ENCODE measurements around the gene TMEM163. TPM values are rescaled to one million over a fixed set of nuclear protein-coding genes. Genes with fewer than 3 reads are reported as not detected.

The TMEM163 gene
- total RNA-seq, 1 donor from 2014 or later: 0.95 TPM

GRCh38 chr2:134416018-134416417, 302.8 kb downstream of the TMEM163 start:
- Histone ChIP-seq H3K79me2 (ENCODE audit: low read depth) (no peaks in the 10 kb centered on the region), H3K36me3 (no peaks in the 10 kb centered on the region), H3K9me3 (ENCODE audit: low read depth) (no peaks in the 10 kb centered on the region), H3K4me3 (no peak overlapping the region), H3K9ac (no peak overlapping the region), H3K4me2 (no peak overlapping the region), H4K20me1 (ENCODE audit: low read depth) (peaks cover 9% of the 10 kb centered on the region), H3K27ac (no peak overlapping the region), H3K27me3 (no peaks in the 10 kb centered on the region), H2AFZ (replicated peaks) (no peak overlapping the region), H3F3A (ENCODE audit: low read depth) (peaks cover 6% of the 10 kb centered on the region), H3K4me1 (peaks cover 20% of the 10 kb centered on the region)
- Mint-ChIP-seq H3K27ac (no peak overlapping the region), H3K27me3 (ENCODE audit: insufficient read depth, low read depth) (no peaks in the 10 kb centered on the region), H3K36me3 (no peaks in the 10 kb centered on the region), H3K4me1 (peaks cover 22% of the 10 kb centered on the region), H3K9me3 (no peaks in the 10 kb centered on the region), H3K4me3 (no peak overlapping the region)
- no peak for DNase-seq (ENCODE audit: low spot score)
- TF ChIP-seq EZH2phosphoT487 (IDR thresholded peaks at IDR 0.05) (no peak), CTCF (IDR thresholded peaks at IDR 0.05) (no peak), EZH2 (IDR thresholded peaks at IDR 0.05) (no peak)

- no peaks in the 10 kb centered on the region for H3K36me3 Mint-ChIP-seq
- Histone ChIP-seq H3K27me3 (no peaks in the 10 kb centered on the region), H2AFZ (replicated peaks) (no peak overlapping the region), H3K4me2 (no peak overlapping the region), H3K27ac (no peak overlapping the region), H3K79me2 (ENCODE audit: low read depth) (no peaks in the 10 kb centered on the region), H3K4me3 (no peak overlapping the region), H3K36me3 (no peaks in the 10 kb centered on the region), H4K20me1 (ENCODE audit: low read depth) (no peaks in the 10 kb centered on the region), H3F3A (ENCODE audit: low read depth) (no peaks in the 10 kb centered on the region), H3K9me3 (ENCODE audit: low read depth) (no peaks in the 10 kb centered on the region), H3K4me1 (peaks cover 9% of the 10 kb centered on the region), H3K9ac (no peak overlapping the region)
- no peak overlapping the region for H3K4me3 Mint-ChIP-seq
- no peak for DNase-seq (ENCODE audit: low spot score)
- H3K9me3 Mint-ChIP-seq: no peaks in the 10 kb centered on the region
- no peaks in the 10 kb centered on the region for H3K27me3 Mint-ChIP-seq (ENCODE audit: insufficient read depth, low read depth)
- no peak overlapping the region for H3K27ac Mint-ChIP-seq
- TF ChIP-seq EZH2phosphoT487 (IDR thresholded peaks at IDR 0.05) (no peak), EZH2 (IDR thresholded peaks at IDR 0.05) (no peak), CTCF (IDR thresholded peaks at IDR 0.05) (no peak)
- peaks cover 16% of the 10 kb centered on the region for H3K4me1 Mint-ChIP-seq
Measured at GRCh38 chr2:134413912-134414311, 304.9 kb downstream of the TMEM163 start.

- no peak overlapping the region for H3K9ac ChIP-seq
- Mint-ChIP-seq H3K9me3 (no peaks in the 10 kb centered on the region), H3K4me3 (no peak overlapping the region), H3K27ac (no peak overlapping the region), H3K27me3 (ENCODE audit: insufficient read depth, low read depth) (no peaks in the 10 kb centered on the region), H3K36me3 (no peaks in the 10 kb centered on the region), H3K4me1 (peaks cover 16% of the 10 kb centered on the region)
- H3K27ac ChIP-seq: no peak overlapping the region
- no peaks in the 10 kb centered on the region for H3K79me2 ChIP-seq (ENCODE audit: low read depth)
- H3K4me1 ChIP-seq: peaks cover 9% of the 10 kb centered on the region
- no peaks in the 10 kb centered on the region for H3K27me3 ChIP-seq
- H3K4me2 ChIP-seq: no peak overlapping the region
- no peaks in the 10 kb centered on the region for H3F3A ChIP-seq (ENCODE audit: low read depth)
- no peak overlapping the region for H2AFZ ChIP-seq (replicated peaks)
- H3K9me3 ChIP-seq (ENCODE audit: low read depth): no peaks in the 10 kb centered on the region
- TF ChIP-seq EZH2 (IDR thresholded peaks at IDR 0.05) (no peak), CTCF (IDR thresholded peaks at IDR 0.05) (no peak), EZH2phosphoT487 (IDR thresholded peaks at IDR 0.05) (no peak)
- no peak for DNase-seq (ENCODE audit: low spot score)
- no peaks in the 10 kb centered on the region for H3K36me3 ChIP-seq
- H4K20me1 ChIP-seq (ENCODE audit: low read depth): no peaks in the 10 kb centered on the region
- no peak overlapping the region for H3K4me3 ChIP-seq
Measured at GRCh38 chr2:134413430-134413829, 305.4 kb downstream of the TMEM163 start.

Data from neural progenitor cell (in vitro differentiated cells).